GM12891 (cell line): ENCODE results near the gene OR2A7.
"Not testable (repeated sequence)": the region's sequence is repeated elsewhere in the genome, so short reads cannot be mapped to it uniquely, and the experiment has no call there.

Experiments used
- POLR2A ChIP-seq: IDR thresholded peaks from 2 replicates; pipeline ENCODE4 v1.6.1; 2011; ENCODE audit warnings: low read depth, low read length, control low read depth
- POLR2AphosphoS5 ChIP-seq: IDR thresholded peaks from 2 replicates; pipeline ENCODE4 v1.6.1; 2011; ENCODE audit warnings: low read depth, low read length, control low read depth
- SPI1 ChIP-seq: IDR thresholded peaks from 2 replicates; pipeline ENCODE4 v1.6.1; 2011; ENCODE audit warnings: low read depth, low read length, control low read depth

DNA sequence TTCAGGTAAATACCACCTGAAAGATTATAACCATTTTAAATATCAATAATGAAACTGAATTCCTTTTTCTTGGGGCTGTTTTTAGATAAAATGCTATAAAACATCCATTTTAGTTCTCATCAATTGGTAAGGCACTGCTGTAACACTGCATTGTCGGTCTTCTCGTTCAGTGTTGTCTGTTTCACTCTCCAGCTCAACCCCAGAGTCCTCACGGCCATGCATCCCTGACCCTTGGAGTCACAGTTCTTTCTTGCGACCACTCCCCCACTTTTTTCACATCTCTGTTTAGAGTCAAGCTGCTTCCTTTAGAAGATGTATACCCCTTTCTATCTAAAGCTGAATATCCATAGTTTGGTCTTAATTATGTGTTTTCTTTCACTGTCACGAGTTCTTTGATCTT is 17.6 kb downstream of the OR2A7 start:
- not testable (repeated sequence) for TF ChIP-seq SPI1, POLR2A, POLR2AphosphoS5
